GM18868 (cell line): ENCODE measurements around the gene OR1L4.

Experiments used
- ATAC-seq: cut with Tn5 transposase; IDR thresholded peaks from one replicate; pipeline ENCODE4 v1.9.1; 2021; ENCODE audit warnings: mild to moderate bottlenecking, moderate library complexity; ENCODE audit not compliant: unreplicated experiment

OR1L4 gene

GRCh38 chr9:122723690-122724089 is at the start of gene OR1L4:
OR1L4 (plus strand) TSS chr9:122723990; CDS start chr9:122723990, 0 bp downstream.
- ATAC-seq = no peak

GRCh38 chr9:122684851-122685250 is 38.9 kb upstream of the OR1L4 start:
- ATAC-seq = no peak

GRCh38 chr9:122695696-122696095 is 28.1 kb upstream of the OR1L4 start:
- no peak for ATAC-seq

GRCh38 chr9:122718038-122718437 is 5.8 kb upstream of the OR1L4 start:
- no peak for ATAC-seq

- ATAC-seq = no peak
These were observed 4.6 kb upstream of the OR1L4 start for GRCh38 chr9:122719218-122719617.

GRCh38 chr9:122742003-122742402 is 18.2 kb downstream of the OR1L4 start, which contains the start of gene OR1L6:
OR1L6 (plus strand) TSS chr9:122742303; CDS start chr9:122749848, 7,545 bp downstream.
- no peak for ATAC-seq

- ATAC-seq = no peak
These were observed 31.0 kb downstream of the OR1L4 start for GRCh38 chr9:122754825-122755224.

- ATAC-seq = no peak
These were observed 44.0 kb downstream of the OR1L4 start for GRCh38 chr9:122767817-122768216.
